22Rv1 (cell line): ENCODE measurements around the gene NBEA.

ENCODE experiments used
- CTCF ChIP-seq: fragments of 450-650 bp; IDR thresholded peaks from 2 replicates; pipeline ENCODE4 v1.5.1; 2017; ENCODE audit warnings: mild to moderate bottlenecking
- ZFX ChIP-seq: fragments of 450-650 bp; IDR thresholded peaks from 2 replicates; pipeline ENCODE4 v1.6.1; 2017; ENCODE audit warnings: antibody characterized with exemption, borderline replicate concordance

- TF ChIP-seq CTCF (no peak), ZFX (no peak)
These were observed 706.1 kb downstream of the NBEA start for GRCh38 chr13:35648201-35648600.
